ENCODE measurements around the gene STK32C. TPM values are rescaled to one million over a fixed set of nuclear protein-coding genes. Genes with fewer than 3 reads are reported as not detected.

The STK32C gene
- total and polyA plus RNA-seq, 2 experiments from 2014 or later: 8.8 to 9.8 TPM

DNA sequence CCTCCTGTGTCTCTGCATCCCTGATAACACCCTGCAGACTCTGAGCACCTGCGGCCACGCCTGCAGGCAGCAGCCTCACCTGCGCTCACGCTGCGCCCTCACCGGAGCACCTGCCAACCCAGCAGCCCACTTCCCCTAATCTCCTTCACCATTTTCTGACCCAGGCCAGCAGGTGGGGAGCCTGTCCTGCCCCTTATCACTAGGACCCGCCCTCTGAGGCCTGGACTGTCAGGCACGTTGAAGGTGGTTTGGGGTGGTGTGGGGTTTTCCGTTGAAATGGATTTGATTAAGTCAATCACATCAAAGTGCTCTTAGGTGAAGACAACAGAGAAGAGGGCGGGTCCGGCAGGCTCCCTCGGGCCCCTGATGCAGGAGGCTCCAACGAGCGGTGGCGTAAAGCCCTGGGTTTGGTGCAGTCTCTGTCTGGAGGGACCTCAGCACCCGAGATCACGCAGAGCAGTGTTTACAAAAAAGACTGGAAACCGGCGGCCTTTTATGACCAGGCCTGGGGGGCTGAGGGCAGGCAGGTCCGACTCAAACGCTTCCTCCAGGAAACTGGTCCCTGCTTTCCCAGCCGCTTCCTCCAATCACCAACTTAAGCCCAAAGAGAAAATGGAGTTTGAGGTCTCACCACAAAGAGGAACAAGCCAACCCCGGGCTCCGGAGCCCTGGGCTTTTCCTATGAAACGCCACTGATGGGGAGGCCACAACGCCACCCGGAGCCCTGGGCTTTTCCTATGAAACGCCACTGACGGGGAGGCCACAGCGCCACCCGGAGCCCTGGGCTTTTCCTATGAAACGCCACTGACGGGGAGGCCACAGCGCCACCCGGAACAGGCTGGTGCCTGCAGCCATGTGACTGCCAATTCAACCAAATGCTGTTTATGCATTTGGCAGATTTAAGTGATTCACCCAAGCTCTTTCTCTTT, 75.5 kb downstream of the STK32C start:
- Histone ChIP-seq H2AFZ (no peak overlapping the region), H3K27ac (no peak overlapping the region), H3K9me2 (ENCODE audit: insufficient read depth) (no peaks in the 10 kb centered on the region), H3K36me3 (ENCODE audit: low read depth) (no peaks in the 10 kb centered on the region), H4K20me1 (ENCODE audit: insufficient read depth) (no peaks in the 10 kb centered on the region), H3K79me2 (ENCODE audit: insufficient read depth) (no peaks in the 10 kb centered on the region), H3K9ac (no peak overlapping the region), H3F3A (ENCODE audit: insufficient read depth) (no peaks in the 10 kb centered on the region), H3K4me2 (ENCODE audit: unreplicated experiment) (no peak overlapping the region), H3K4me1 (ENCODE audit: insufficient read depth) (no peaks in the 10 kb centered on the region), H3K27me3 (replicated peaks; ENCODE audit: insufficient read depth) (no peaks in the 10 kb centered on the region), H3K9me3 (ENCODE audit: low read depth) (no peaks in the 10 kb centered on the region), H3K4me3 (no peak overlapping the region)
- WGBS, 2 experiments (ENCODE audit: low coverage in 1 of 2, low lambda C conversion rate in 2 of 2, missing lambda C conversion rate in 2 of 2): 86 to 90% methylated on average over 35 of the region's 35 CpGs
- in situ Hi-C loops (cut with MboI): no loop called here
- DNase-seq: no peak
- TF ChIP-seq EZH2phosphoT487 (IDR thresholded peaks at IDR 0.05; ENCODE audit: insufficient read depth, low read depth) (no peak), EZH2 (IDR thresholded peaks at IDR 0.05; ENCODE audit: insufficient read depth, poor library complexity, severe bottlenecking) (no peak)

DNA sequence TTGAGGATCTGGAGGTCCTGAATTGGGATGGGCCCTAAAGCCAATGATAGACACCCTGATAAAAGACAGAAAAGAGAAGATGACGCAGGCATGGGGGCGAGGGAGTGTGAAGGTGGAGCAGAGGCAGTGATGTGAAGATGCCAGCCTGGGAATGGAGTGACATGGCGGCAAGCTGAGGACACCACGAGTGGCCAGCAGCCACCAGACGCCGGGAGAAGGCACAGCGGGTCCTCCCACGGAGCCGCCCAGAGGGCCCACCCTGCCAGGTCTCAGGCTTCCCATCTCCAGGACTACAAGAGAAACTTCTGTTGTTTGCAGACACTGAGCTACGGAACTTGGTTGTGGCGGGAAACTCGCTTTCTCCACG, 76.1 kb downstream of the STK32C start:
- no peak overlapping the region for H3K4me2 ChIP-seq (ENCODE audit: unreplicated experiment)
- no peaks in the 10 kb centered on the region for H3K27me3 ChIP-seq (replicated peaks; ENCODE audit: insufficient read depth)
- no peaks in the 10 kb centered on the region for H3F3A ChIP-seq (ENCODE audit: insufficient read depth)
- H3K36me3 ChIP-seq (ENCODE audit: low read depth): no peaks in the 10 kb centered on the region
- WGBS, 2 experiments (ENCODE audit: low coverage in 1 of 2, low lambda C conversion rate in 2 of 2, missing lambda C conversion rate in 2 of 2): 85 to 89% methylated on average over 12 to 13 of the region's 13 CpGs
- no peaks in the 10 kb centered on the region for H3K9me3 ChIP-seq (ENCODE audit: low read depth)
- no peak overlapping the region for H3K4me3 ChIP-seq
- in situ Hi-C loops (cut with MboI): no loop called here
- no peaks in the 10 kb centered on the region for H4K20me1 ChIP-seq (ENCODE audit: insufficient read depth)
- no peak for TF ChIP-seq EZH2 (IDR thresholded peaks at IDR 0.05; ENCODE audit: insufficient read depth, poor library complexity, severe bottlenecking)
- TF ChIP-seq EZH2phosphoT487 (IDR thresholded peaks at IDR 0.05; ENCODE audit: insufficient read depth, low read depth): no peak
- DNase-seq: no peak
- no peaks in the 10 kb centered on the region for H3K9me2 ChIP-seq (ENCODE audit: insufficient read depth)
- H3K9ac ChIP-seq: no peak overlapping the region
- no peak overlapping the region for H2AFZ ChIP-seq
- H3K4me1 ChIP-seq (ENCODE audit: insufficient read depth): no peaks in the 10 kb centered on the region
- no peak overlapping the region for H3K27ac ChIP-seq
- H3K79me2 ChIP-seq (ENCODE audit: insufficient read depth): no peaks in the 10 kb centered on the region

DNA sequence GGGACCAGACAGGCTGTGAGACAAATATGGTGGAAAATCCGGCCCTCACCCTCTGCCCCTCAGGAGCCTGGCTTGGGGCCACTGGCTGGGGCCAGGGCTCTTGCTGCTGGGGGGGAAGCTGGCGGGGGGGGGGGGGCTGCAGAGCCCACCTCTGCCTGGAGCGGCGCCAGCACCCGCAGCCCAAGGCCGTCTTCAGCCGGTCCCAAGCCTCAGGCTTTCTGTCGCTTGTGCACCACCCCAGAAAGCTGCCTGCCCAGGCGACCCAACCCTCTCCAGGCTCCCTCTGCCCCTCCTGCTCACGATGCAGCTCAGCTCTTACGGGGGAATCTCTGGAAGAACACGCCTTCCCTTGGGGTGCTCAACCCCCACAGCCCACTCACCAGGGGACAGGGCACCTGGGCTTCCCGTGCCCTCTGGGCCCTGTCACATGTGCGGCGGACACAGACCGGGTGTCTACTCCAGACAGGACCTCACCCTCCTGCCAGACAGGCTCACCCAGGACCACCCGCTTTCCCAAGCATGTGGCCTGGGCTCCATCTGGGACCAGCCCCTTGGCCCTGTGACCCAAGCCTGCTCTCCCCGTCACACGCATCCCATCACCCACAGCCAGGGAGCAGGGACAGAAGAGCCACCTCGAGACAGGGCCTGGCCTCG, 77.1 kb downstream of the STK32C start:
- no peak overlapping the region for H2AFZ ChIP-seq

DNA sequence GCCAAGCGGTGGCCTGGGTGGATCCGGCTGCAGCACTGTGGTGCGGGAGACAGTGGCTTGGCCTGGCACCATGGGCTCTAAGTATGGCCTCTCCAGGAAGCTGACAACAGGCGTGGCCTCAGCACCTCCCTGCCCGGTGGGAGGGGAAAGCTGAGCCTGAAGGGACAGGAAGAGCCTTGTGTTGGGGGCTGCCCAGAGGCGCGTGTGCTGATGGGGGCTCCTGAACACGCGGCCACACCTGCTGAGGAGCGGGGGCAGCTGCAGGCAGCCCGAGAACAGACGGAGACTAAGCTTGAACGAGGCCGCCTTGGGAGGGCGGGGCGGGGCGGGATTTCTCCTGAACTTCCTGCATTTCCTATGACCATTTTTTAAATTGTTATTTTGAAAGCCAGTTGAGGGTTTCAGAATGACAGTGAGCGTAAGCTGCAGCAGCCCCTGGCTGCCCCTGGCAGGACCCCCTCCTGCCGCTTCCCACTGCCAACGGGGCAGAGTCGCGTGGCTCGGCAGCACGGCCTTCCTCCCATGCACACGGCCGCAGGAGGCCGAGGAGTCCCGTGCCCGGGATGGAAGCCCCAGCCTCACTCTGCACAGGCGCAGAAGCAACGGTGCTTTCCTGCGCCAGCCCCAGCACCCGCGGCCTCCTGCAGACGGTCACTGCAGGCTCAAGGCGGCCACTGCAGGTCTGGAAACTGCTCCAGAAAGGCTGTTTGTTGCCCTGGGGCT, 77.8 kb downstream of the STK32C start:
- Histone ChIP-seq H3K36me3 (ENCODE audit: low read depth) (no peaks in the 10 kb centered on the region), H3K9me2 (ENCODE audit: insufficient read depth) (no peaks in the 10 kb centered on the region), H3K27me3 (replicated peaks; ENCODE audit: insufficient read depth) (no peaks in the 10 kb centered on the region), H3K4me3 (no peak overlapping the region), H3K27ac (no peak overlapping the region), H2AFZ (no peak overlapping the region), H3K9me3 (ENCODE audit: low read depth) (no peaks in the 10 kb centered on the region), H3K79me2 (ENCODE audit: insufficient read depth) (no peaks in the 10 kb centered on the region), H3K9ac (no peak overlapping the region), H4K20me1 (ENCODE audit: insufficient read depth) (no peaks in the 10 kb centered on the region), H3K4me1 (ENCODE audit: insufficient read depth) (no peaks in the 10 kb centered on the region), H3K4me2 (ENCODE audit: unreplicated experiment) (no peak overlapping the region), H3F3A (ENCODE audit: insufficient read depth) (no peaks in the 10 kb centered on the region)
- WGBS, 2 experiments (ENCODE audit: low coverage in 1 of 2, low lambda C conversion rate in 2 of 2, missing lambda C conversion rate in 2 of 2): 75 to 78% methylated on average over 33 to 36 of the region's 36 CpGs
- no peak for DNase-seq
- in situ Hi-C loops (cut with MboI): loop anchor here (5.0 to 10.0 kb wide), 4 partner anchors 105 to 405 kb away; partner anchors contain the start of gene LRRC27
- TF ChIP-seq EZH2 (IDR thresholded peaks at IDR 0.05; ENCODE audit: insufficient read depth, poor library complexity, severe bottlenecking): no peak
- no peak for TF ChIP-seq EZH2phosphoT487 (IDR thresholded peaks at IDR 0.05; ENCODE audit: insufficient read depth, low read depth)

More for the DNA sequence above, 77.1 kb downstream of the STK32C start:
- no peaks in the 10 kb centered on the region for H3K79me2 ChIP-seq (ENCODE audit: insufficient read depth)
- no peaks in the 10 kb centered on the region for H4K20me1 ChIP-seq (ENCODE audit: insufficient read depth)
- no peak overlapping the region for H3K4me2 ChIP-seq (ENCODE audit: unreplicated experiment)
- no peak overlapping the region for H3K9ac ChIP-seq
- H3K4me1 ChIP-seq (ENCODE audit: insufficient read depth): no peaks in the 10 kb centered on the region
- H3K9me3 ChIP-seq (ENCODE audit: low read depth): no peaks in the 10 kb centered on the region
- no peaks in the 10 kb centered on the region for H3K27me3 ChIP-seq (replicated peaks; ENCODE audit: insufficient read depth)
- WGBS, 2 experiments (ENCODE audit: low coverage in 1 of 2, low lambda C conversion rate in 2 of 2, missing lambda C conversion rate in 2 of 2): 80 to 94% methylated on average over 13 to 21 of the region's 21 CpGs
- H3K36me3 ChIP-seq (ENCODE audit: low read depth): no peaks in the 10 kb centered on the region
- TF ChIP-seq EZH2phosphoT487 (IDR thresholded peaks at IDR 0.05; ENCODE audit: insufficient read depth, low read depth): no peak
- no peak for TF ChIP-seq EZH2 (IDR thresholded peaks at IDR 0.05; ENCODE audit: insufficient read depth, poor library complexity, severe bottlenecking)
- H3F3A ChIP-seq (ENCODE audit: insufficient read depth): no peaks in the 10 kb centered on the region
- DNase-seq: no peak
- in situ Hi-C loops (cut with MboI): no loop called here
- no peaks in the 10 kb centered on the region for H3K9me2 ChIP-seq (ENCODE audit: insufficient read depth)
- H3K27ac ChIP-seq: no peak overlapping the region
- H3K4me3 ChIP-seq: no peak overlapping the region

All from GM23248 (cell line).